Stimulated activated naive B cell treated with anti-CD40 and anti-IgM and Interleukin-4, amounts not matched to agents 10 μg/mL and 1 μg/mL and 100 μg/mL, for 72 hours (primary cell): ENCODE measurements around the gene MLYCD.

Source experiments
- ATAC-seq, 2 donors: fragments of 150-1000 bp; cut with Tn5 transposase; replicated peaks; 2 replicates each; pipeline ENCODE4 v1.10.0; 2021; ENCODE audit warnings: moderate library complexity in 1 of 2
- DNase-seq: peaks from one replicate; pipeline ENCODE4 v3.0.0; 2021
- H3K27ac Mint-ChIP-seq: one replicate; pipeline ENCODE4 v1.8.0; 2022; ENCODE audit warnings: mild to moderate bottlenecking, mixed read lengths
- H3K27me3 Mint-ChIP-seq, 2 donors: one replicate each; pipeline ENCODE4 v1.8.0; 2022; ENCODE audit warnings: mixed read lengths in 2 of 2
- H3K36me3 Mint-ChIP-seq, 2 donors: one replicate each; pipeline ENCODE4 v1.8.0; 2022; ENCODE audit warnings: mixed read lengths in 2 of 2, mild to moderate bottlenecking in 1 of 2
- H3K4me1 Mint-ChIP-seq, 2 donors: one replicate each; pipeline ENCODE4 v1.8.0; 2022; ENCODE audit warnings: mixed read lengths in 2 of 2, mild to moderate bottlenecking in 1 of 2
- H3K4me3 Mint-ChIP-seq, 2 donors: one replicate each; pipeline ENCODE4 v1.8.0; 2022; ENCODE audit warnings: mild to moderate bottlenecking in 2 of 2, mixed read lengths in 2 of 2, moderate library complexity in 1 of 2
- H3K9me3 Mint-ChIP-seq, 2 donors: one replicate each; pipeline ENCODE4 v1.8.0; 2022; ENCODE audit warnings: mixed read lengths in 2 of 2, mild to moderate bottlenecking in 1 of 2

The MLYCD gene

DNA sequence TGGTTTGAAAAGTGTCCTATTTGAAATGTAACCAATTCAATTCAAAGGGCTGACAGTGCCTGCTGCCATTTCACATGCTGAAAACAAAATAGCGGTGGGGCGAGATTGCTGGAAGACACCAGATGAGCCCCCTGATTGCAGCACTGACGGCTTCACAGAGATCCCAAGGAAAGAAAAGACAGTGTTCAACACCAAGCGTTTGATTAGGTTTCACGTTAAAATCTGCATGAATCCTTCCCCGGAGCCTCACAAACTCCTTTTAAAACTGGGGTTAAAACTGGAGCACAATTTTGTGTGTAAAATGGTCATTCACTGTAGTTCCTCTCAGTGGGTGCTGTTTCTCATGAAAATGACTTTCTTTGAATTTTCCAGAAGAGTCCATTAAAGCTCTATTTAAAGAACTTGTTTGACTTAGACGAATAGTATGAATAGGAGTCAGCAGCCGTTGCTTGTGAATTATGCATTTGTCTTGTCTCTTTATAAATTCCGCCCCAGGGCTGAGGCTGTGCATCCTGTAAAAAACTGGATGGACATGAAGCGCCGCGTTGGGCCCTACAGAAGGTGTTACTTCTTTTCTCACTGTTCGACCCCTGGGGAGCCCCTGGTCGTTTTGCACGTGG lies 8.8 kb downstream of the MLYCD start:
- no peak for ATAC-seq
- Mint-ChIP-seq H3K4me3 (no peak overlapping the region), H3K27ac (no peak overlapping the region)

DNA sequence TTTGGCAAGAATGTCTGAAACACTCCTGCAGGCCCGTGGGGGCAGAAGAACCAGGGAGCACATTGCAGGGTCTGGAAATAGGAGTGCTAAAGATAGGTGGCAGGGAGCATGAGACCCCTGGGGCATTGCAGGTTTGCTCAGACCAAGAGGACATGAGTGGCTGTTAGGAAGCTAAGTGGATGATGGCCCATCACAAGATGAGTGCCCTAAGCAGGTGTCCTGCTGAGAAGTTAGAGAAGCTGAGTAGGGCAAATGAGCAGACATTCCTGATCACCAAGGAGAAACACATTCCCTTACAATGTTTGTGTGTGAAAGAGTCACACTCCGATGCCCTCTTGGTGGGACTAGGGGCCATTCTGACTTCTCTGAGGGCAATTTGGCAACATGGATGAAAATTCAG lies 9.9 kb downstream of the MLYCD start:
- H3K27me3 Mint-ChIP-seq, result no peaks in the 10 kb centered on the region
- H3K4me1 Mint-ChIP-seq, result peaks cover 0 to 4% of the 10 kb centered on the region in 2 donors
- DNase-seq, result no peak
- peak overlapping the region; percentile 48 for H3K27ac Mint-ChIP-seq
- H3K36me3 Mint-ChIP-seq, result peaks cover 38 to 55% of the 10 kb centered on the region in 2 donors
- no peak for ATAC-seq
- no peaks in the 10 kb centered on the region for H3K9me3 Mint-ChIP-seq
- H3K4me3 Mint-ChIP-seq, result no peak overlapping the region

More for the DNA sequence above, 8.8 kb downstream of the MLYCD start:
- no peaks in the 10 kb centered on the region for H3K9me3 Mint-ChIP-seq
- no peak for DNase-seq
- H3K36me3 Mint-ChIP-seq, result peaks cover 31 to 51% of the 10 kb centered on the region in 2 donors
- no peaks in the 10 kb centered on the region for H3K27me3 Mint-ChIP-seq
- H3K4me1 Mint-ChIP-seq, result peaks cover 4 to 6% of the 10 kb centered on the region in 2 donors

DNA sequence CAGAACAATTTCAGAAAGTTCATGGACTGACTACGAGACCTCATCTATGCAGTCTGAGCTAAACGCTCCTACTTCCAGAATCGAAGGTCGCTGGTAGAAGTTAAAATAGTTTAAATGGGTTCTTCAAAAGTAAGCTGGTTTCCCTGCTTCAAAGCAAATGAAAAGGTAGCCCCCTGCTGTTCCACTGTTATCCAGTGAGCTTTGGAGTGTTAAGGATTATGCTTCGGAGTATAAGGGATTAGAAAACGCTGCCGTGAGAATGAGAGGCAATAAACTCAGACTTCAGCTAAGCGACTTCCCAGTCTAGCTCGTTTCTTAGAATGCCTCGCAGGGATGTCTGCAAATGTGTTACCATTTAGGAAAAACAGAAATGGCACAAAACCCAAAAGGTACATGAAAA lies 12.4 kb downstream of the MLYCD start:
- Mint-ChIP-seq H3K27me3 (no peaks in the 10 kb centered on the region), H3K4me3 (no peak overlapping the region), H3K4me1 (peaks cover 0 to 4% of the 10 kb centered on the region in 2 donors), H3K9me3 (no peaks in the 10 kb centered on the region), H3K36me3 (peaks cover 47 to 62% of the 10 kb centered on the region in 2 donors), H3K27ac (no peak overlapping the region)
- no peak for ATAC-seq
- DNase-seq, result no peak

DNA sequence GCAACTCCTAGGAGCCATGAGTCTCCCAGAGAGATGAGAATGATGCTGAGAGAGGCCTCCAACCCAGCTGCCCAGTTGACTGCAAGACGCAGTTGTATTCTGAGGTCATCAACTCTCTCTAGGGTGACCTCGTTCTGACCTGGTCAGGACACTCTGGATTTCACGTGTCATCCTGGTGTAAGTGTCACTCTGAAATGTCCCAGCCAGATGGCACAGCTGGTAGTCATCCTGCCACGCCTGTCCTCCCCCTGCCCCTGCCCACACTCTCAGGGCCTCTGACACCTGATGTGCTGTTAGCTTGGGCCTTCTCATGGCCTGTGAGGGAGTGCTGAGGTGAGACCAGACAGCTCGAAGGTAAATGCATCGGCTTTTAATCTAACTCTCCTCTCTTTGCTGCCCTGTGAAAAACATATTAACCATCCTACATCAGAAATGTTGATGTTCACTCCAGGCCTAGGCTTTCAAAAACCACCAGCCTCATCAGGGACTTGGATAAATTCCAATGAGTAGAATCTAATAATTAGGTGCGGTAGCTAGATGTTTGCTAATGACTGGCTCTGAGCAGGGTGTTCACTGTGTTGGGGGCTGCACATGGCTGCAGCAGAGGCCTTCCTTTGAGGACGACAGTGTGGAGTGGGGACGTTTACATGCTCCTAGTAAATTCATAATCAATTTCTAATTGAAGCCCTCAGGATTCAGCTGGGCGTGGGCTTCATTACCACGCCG lies 13.8 kb downstream of the MLYCD start:
- no peaks in the 10 kb centered on the region for H3K27me3 Mint-ChIP-seq
- no peak overlapping the region for H3K27ac Mint-ChIP-seq
- no peaks in the 10 kb centered on the region for H3K9me3 Mint-ChIP-seq
- peaks cover 0 to 1% of the 10 kb centered on the region in 2 donors for H3K4me1 Mint-ChIP-seq
- H3K36me3 Mint-ChIP-seq, result peaks cover 50 to 67% of the 10 kb centered on the region in 2 donors
- no peak for DNase-seq
- ATAC-seq, result no peak
- H3K4me3 Mint-ChIP-seq, result no peak overlapping the region

DNA sequence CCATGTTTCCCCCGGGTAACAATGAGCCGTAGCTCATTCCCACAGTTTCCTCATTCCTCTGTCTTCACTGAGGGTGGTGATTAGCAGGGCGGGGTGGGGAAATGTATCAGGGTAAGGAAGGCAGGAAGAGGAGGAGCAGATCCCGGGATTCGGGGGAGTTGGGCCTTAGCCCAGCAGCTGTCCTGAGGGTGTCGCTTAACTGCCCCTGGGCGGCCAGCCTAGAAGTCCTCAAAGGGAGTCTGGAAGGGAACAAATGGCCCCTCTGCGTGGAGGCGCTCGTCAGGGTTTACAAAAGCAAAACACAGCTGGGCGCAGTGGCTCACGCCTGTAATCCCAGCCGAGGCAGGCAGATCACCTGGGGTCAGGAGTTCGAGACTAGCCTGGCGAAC lies 14.3 kb downstream of the MLYCD start:
- ATAC-seq, result no peak
- H3K4me1 Mint-ChIP-seq, result peaks cover 0 to 1% of the 10 kb centered on the region in 2 donors
- H3K27ac Mint-ChIP-seq, result no peak overlapping the region
- H3K9me3 Mint-ChIP-seq, result no peaks in the 10 kb centered on the region
- H3K36me3 Mint-ChIP-seq, result peaks cover 52 to 69% of the 10 kb centered on the region in 2 donors
- DNase-seq, result no peak
- H3K4me3 Mint-ChIP-seq, result no peak overlapping the region
- no peaks in the 10 kb centered on the region for H3K27me3 Mint-ChIP-seq

DNA sequence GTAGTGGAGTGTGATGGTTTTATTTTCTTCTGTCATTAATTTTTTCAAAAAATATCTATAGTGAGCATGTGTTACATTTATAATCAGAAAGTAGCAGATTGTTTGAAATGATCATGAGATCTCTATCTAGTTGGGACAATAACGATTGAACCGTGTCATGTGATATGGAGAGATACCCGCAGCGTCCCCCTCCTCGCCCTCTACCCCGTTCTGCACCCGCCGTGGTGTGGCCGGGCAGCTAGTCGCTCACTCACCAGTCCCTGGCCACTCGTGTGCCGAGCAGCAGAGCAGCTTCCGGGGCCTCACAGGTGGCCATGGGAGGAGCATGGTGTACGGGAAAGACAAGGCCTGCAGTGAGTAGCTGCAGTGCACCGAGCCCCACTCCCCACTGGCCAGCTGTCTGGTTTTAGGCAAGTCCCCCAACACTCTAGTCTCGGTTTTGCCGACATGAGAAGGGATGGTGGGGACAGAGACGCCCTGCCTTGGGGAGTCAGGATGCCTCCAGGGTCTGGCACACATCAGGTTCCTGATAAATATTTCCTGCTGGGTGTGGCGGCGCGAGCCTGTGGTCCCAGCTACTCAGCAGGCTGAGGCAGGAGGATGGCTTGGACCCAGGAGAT lies 15.3 kb downstream of the MLYCD start:
- no peaks in the 10 kb centered on the region for H3K4me1 Mint-ChIP-seq
- no peak overlapping the region for H3K4me3 Mint-ChIP-seq
- H3K27ac Mint-ChIP-seq, result no peak overlapping the region
- H3K27me3 Mint-ChIP-seq, result no peaks in the 10 kb centered on the region
- ATAC-seq, result no peak
- DNase-seq, result no peak
- peaks cover 56 to 70% of the 10 kb centered on the region in 2 donors for H3K36me3 Mint-ChIP-seq
- H3K9me3 Mint-ChIP-seq, result no peaks in the 10 kb centered on the region

DNA sequence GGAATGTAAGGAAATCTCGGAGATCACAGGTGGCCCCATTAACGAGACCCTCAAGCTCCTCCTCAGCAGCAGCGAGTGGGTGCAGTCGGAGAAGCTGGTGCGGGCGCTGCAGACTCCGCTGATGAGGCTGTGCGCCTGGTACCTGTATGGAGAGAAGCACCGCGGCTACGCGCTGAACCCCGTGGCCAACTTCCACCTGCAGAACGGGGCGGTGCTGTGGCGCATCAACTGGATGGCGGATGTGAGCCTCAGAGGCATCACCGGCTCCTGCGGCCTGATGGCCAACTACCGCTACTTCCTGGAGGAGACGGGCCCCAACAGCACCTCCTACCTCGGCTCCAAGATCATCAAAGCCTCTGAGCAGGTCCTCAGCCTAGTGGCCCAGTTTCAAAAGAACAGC lies 16.2 kb downstream of the MLYCD start:
- ATAC-seq (no peak), DNase-seq (no peak)
- no peaks in the 10 kb centered on the region for H3K4me1 Mint-ChIP-seq
- no peak overlapping the region for H3K4me3 Mint-ChIP-seq
- H3K27me3 Mint-ChIP-seq, result no peaks in the 10 kb centered on the region
- no peak overlapping the region for H3K27ac Mint-ChIP-seq
- no peaks in the 10 kb centered on the region for H3K9me3 Mint-ChIP-seq
- H3K36me3 Mint-ChIP-seq, result peaks cover 54 to 72% of the 10 kb centered on the region in 2 donors

DNA sequence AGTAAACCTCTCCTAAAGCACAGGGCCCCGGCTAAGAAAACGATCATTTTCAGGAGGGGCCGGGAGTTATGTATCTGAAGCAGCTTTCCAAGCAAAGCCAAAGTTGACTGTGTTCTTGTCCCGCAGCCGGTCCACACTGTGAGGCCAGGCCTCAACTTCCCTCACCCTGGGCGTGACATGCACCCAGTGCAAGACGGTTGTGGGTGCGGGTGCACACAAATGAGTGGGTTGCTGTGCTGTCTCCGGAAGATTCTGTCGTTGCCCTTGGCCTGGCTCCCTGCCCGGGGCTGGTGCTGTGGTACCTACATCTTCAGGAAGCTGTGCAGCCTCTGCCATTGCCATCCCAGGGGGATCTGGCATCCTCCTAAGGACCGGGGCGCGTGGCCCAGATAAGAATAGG lies 16.6 kb downstream of the MLYCD start:
- no peak overlapping the region for H3K27ac Mint-ChIP-seq
- H3K27me3 Mint-ChIP-seq, result no peaks in the 10 kb centered on the region
- H3K36me3 Mint-ChIP-seq, result peaks cover 51 to 74% of the 10 kb centered on the region in 2 donors
- ATAC-seq (no peak), DNase-seq (no peak)
- no peak overlapping the region for H3K4me3 Mint-ChIP-seq
- H3K4me1 Mint-ChIP-seq, result no peaks in the 10 kb centered on the region
- H3K9me3 Mint-ChIP-seq, result no peaks in the 10 kb centered on the region

DNA sequence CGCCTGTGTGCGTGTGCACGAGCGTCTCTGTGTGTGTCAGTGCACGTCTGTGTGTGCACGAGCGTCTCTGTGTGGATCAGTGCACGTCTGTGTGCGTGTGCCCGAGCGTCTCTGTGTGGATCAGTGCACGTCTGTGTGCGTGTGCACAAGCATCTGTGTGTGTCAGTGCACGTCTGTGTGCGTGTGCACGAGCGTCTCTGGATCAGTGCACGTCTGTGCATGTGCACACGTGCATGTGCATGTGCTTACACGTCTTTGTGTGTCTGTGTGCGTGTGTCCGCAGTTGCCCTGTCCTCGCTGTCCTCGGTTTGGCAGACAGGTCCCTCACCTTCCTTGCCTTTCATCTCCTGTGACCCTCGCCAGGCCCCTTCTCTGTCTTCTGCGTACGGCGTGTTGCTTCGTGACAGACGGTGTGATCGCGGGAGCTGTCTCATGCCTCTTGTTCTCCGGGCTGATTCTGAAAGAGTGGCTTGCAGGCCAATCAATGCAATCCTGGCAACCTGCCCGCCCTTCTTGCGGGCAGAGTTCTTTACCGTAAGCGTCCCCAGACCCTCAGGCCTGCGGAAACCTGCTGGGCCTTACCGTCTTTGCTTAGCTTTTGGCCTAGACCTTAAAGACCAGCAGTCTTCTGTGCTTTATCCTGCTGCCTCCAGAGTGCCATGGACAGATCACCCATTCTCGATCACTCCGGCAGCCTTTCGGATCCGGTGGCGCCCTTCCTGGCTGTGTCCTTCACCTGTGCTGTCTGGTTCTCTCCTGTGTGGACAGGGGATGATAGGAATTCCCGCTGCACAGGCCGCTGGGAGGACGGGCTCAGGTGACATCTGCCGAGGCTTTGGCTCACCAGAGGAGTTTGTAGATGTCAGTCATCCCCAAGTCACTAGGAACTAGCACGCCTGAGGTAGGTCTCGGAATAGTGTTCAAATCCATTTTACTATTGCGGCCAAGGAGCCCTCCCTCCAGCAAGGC lies 18.5 kb downstream of the MLYCD start:
- no peaks in the 10 kb centered on the region for H3K4me1 Mint-ChIP-seq
- no peak for DNase-seq
- H3K27me3 Mint-ChIP-seq, result no peaks in the 10 kb centered on the region
- peaks cover 55 to 78% of the 10 kb centered on the region in 2 donors for H3K36me3 Mint-ChIP-seq
- H3K4me3 Mint-ChIP-seq, result no peak overlapping the region
- no peak overlapping the region for H3K27ac Mint-ChIP-seq
- no peak for ATAC-seq
- H3K9me3 Mint-ChIP-seq, result no peaks in the 10 kb centered on the region

DNA sequence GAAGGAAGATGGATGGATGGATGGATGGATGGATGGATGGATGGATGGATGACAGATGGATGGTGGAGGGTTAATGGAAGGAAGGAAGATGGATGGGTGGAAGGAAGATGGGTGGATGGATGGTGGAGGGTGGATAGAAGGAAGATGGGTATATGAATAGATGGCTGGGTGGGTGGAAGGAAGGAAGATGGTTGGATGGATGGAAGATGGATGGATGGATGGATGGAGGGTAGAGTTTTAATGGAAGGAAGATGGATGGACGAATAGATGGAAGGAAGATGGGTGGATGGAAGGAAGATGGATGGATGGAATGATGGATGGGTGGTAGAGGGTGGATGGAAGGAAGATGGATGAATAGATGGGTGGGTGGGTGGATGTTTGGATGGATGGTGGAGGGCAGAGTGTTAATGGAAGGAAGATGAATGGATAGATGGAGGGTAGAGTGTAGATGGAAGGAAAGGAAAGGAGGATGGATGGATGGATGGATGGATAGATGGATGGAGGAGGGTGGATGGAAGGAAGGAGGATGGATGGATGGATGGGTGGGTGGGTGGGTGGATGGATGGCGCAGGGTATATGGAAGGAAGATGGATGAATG lies 22.1 kb downstream of the MLYCD start:
- peaks cover 41 to 64% of the 10 kb centered on the region in 2 donors for H3K36me3 Mint-ChIP-seq
- no peak for DNase-seq
- H3K4me3 Mint-ChIP-seq, result no peak overlapping the region
- H3K4me1 Mint-ChIP-seq, result no peaks in the 10 kb centered on the region
- H3K9me3 Mint-ChIP-seq, result no peaks in the 10 kb centered on the region
- no peaks in the 10 kb centered on the region for H3K27me3 Mint-ChIP-seq
- no peak overlapping the region for H3K27ac Mint-ChIP-seq
- ATAC-seq, result no peak

DNA sequence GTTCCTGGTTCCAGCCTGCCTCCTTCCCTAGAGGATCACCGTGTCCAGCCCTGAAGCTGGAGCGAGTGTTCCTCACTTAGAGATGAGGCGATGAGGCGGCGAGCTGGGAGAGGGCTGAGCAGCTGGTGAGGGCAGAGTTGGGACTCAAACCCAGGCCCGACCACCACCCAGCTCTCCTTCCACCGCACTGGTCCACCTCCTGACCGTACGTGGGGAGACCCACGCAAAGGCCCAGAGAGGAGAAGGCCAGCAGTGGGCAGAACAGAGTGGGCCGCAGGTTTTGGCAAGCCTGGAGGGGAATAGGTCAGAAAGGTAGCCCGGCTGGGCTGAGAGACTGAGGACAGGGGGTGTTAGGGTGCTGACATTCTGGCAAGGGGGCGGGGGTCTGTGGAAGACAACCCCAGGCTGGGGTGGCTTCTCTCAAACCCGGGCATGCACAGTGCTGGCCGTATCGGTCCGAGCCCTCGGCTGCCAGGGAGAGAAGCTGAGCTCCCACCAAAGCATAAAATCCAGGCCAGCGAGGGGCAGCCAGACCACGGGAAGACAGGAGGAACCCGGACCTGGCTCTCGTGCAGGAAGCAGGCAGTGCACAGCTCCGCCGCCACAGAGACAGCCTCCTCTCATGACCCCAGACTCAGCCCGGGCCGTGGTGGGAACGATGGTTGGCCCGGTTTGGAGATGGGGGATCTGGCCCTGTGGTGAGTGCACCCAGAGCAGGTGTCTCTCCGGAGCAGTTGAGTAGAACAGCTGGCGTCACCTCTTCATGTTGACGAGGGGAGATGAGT lies 24.9 kb downstream of the MLYCD start:
- H3K36me3 Mint-ChIP-seq, result peaks cover 29 to 37% of the 10 kb centered on the region in 2 donors
- no peak overlapping the region for H3K27ac Mint-ChIP-seq
- H3K27me3 Mint-ChIP-seq, result no peaks in the 10 kb centered on the region
- ATAC-seq (no peak), DNase-seq (no peak)
- H3K9me3 Mint-ChIP-seq, result no peaks in the 10 kb centered on the region
- peaks cover 5% of the 10 kb centered on the region in 2 donors for H3K4me1 Mint-ChIP-seq
- H3K4me3 Mint-ChIP-seq, result no peak overlapping the region

DNA sequence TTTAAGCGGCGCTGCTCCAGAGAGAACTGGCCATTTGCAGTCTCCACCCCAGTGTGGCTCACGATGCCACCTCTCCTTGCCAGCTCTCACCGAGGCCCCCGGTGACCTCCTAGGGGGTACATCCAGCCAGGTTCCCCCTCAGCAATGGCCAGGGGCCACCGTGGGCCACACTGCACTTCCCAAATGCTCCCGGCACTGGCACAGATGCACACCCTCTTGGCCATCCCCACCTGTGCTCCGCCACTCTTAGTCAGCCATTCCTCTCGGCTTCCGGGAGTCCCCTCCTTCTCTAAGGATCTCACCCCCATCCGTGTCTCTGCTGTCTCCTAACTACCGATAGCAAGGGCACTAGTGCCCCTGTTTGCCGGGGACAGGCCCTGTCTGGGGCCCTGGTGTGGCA lies 25.8 kb downstream of the MLYCD start:
- DNase-seq (no peak), ATAC-seq (no peak)
- H3K4me1 Mint-ChIP-seq, result peaks cover 5% of the 10 kb centered on the region in 2 donors
- H3K4me3 Mint-ChIP-seq, result no peak overlapping the region
- H3K27ac Mint-ChIP-seq, result no peak overlapping the region
- H3K36me3 Mint-ChIP-seq, result peaks cover 20 to 27% of the 10 kb centered on the region in 2 donors
- H3K9me3 Mint-ChIP-seq, result no peaks in the 10 kb centered on the region
- no peaks in the 10 kb centered on the region for H3K27me3 Mint-ChIP-seq
